NCI-H748 (cell line): ENCODE measurements around the gene RCAN2.
A peak's percentile ranks its signal among the peaks of the same experiment; 100 is the strongest.

Source experiments
- DNase-seq: peaks from one replicate; lab custom pipeline; 2025; ENCODE audit not compliant: unreplicated experiment; lab: John Stamatoyannopoulos, UW

Gene RCAN2

GRCh38 chr6:46491628-46492547 is 639 bp upstream of the RCAN2 start:
- peak; percentile 70 for DNase-seq

GRCh38 chr6:46490425-46491200 is 636 bp downstream of the RCAN2 start:
- DNase-seq, result peak; percentile 76

GRCh38 chr6:46486181-46486580 is 5.1 kb downstream of the RCAN2 start:
- DNase-seq, result no peak

DNA sequence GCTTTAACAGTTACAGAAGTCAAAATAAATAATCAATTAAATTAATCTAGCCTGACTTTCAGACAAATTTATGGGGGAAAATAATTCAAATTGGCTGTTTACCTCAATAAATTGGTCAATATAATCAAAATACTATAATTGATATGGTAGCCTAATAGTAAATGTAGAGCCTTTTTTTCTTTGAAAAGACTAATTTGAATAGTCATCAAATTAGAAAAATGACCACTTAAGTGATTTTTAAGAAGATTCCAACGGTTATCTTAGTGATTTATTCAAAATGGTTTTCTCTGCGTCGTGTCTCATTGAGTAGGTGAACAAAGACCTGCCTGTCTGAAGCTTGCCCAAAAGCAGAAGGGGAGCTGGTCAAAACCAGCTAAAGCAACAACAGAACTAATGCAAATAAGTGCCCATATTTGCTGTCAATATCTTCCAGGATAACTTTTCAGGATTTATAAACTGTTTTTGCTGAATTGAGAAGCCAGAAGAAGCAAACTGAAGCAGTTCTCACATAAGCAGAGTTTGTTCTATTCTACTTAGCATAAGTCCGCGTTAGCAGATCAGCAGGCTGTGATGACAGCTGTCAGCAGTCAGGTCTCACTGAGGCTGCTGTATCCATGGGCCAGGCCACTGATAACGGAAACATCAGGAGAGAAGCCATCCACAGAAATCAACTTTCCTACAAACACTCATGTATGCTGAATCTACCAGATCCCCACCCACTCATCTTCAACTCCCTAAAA is 7.0 kb downstream of the RCAN2 start:
- DNase-seq, result no peak

GRCh38 chr6:46476301-46476700 is 14.9 kb downstream of the RCAN2 start:
- DNase-seq, result no peak

DNA sequence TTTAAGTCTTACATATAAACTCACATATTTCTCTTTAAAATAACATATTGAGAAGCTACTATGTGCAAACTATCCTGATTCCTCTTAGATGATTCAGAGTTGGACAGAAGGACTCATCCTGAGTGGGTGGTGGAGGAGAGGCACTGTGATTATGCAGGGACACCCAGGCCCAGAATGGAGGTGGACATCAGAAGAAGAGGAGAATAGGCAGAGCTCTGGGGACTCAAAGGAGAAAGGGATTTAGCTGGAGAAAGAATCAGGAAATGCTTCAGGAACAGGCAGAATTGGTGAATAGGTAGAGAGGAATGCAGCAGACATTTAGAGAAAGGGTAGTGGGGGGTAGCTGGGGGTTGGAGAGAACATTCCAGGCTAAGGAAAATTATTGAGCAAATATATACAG is 17.4 kb downstream of the RCAN2 start:
- no peak for DNase-seq

DNA sequence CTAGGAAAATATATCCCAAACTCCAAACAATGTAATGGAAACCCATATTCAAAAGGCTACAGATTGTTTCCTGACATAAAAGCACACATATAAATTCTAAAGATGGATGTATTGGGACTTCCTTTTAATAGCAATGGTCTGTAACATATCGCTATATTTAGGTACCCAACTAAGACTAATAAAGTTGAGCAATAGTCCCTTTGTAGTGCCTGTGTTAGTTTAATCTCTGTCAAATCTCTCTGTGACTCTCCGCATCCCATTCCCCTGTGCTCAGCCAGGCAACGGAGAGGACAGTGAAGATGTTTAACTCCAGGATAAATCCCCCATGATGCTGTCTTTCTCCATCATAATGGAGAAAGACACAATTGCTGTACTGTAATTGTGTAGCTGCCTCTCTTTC is 19.0 kb downstream of the RCAN2 start:
- DNase-seq, result no peak

GRCh38 chr6:46469021-46469420 is 22.2 kb downstream of the RCAN2 start:
- DNase-seq, result no peak

- no peak for DNase-seq
These were observed 22.7 kb downstream of the RCAN2 start for GRCh38 chr6:46468403-46469010.

GRCh38 chr6:46466570-46466969 is 24.7 kb downstream of the RCAN2 start:
- no peak for DNase-seq

DNA sequence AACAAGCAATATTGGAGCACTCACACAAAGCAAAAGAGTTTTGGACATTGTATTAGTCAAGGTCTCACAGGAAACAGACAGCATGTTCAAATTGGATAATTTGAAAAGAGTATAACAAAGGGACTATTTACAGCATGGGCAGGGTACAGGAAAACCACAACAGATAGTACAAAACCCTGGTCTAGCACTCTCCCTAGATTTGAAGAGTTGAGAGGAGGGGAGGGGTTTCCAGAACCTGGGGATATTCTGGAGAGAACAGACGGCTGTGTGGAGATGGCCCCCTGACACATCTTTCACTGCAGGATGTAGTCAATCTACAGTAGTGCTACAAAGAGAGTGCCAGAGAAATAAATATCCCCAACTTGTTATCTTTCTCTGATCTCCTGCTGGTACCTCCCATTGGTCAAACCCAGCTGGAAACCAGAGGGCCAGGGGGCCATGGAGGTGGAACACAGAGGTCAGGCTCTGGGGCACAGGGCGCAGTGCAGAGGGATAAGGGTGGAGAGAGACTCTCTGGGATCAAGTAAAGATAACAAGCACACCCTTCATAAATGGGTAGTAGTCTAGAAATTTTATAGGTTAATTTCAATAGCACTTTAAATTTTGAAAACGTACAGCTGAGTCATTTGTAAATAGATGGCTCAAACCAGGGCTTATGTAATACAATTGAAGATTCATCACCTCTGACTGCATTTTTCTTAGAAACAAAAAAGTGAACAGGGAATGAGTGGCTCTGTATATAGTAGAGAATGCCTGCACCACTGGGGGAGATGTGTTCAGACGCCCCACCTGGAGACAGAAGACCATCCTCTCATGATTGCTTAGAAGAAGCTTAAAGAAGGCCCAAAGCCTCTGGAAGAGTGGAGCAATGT is 25.7 kb downstream of the RCAN2 start:
- DNase-seq, result no peak

DNA sequence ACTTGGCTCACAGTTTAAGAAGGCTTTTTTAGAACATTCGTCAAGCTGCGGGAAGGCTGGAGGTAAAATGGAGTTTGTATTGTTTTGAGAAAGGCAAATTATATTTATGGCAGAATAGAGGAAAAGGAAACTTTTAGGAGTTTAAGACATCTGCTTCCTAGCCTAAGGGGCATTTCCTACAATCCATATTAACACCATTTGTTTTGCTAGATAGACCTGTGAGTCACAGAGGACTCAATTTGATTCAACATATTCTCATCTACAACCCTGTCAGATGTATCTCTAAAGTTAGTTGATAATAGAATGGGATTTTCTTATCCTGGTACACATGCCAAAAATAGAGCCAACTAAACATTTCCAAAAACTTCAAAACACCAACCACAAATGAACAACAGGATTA is 35.0 kb downstream of the RCAN2 start:
- no peak for DNase-seq

GRCh38 chr6:46454691-46455090 is 36.6 kb downstream of the RCAN2 start:
- DNase-seq, result no peak

DNA sequence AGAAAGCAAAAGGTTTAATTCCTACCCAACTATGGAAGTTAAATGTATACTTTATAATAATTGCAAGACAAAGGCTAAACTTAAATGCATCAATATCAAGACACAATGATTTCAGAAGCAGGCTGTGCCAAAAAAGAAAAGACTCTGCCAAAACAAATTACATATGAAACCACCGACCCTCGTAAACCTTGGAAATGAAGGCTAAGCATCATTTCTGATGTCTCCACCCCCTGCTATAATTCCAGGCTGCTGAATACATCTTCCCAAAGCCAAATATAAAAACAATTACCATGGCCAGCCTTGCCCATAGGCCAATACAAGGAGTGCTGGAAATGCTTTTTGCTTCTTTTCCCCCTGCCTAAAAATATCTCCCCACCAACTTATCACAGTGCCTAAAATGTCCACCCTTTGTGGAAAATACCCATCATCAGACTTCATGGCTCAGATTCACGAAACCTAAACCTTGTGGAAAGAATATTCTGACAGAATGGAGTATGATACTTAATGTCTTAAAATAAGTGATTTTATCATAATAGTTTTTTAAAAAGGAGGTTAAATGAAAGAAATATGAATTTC is 37.4 kb downstream of the RCAN2 start:
- DNase-seq, result no peak

- DNase-seq, result no peak
These were observed 38.0 kb downstream of the RCAN2 start for GRCh38 chr6:46453216-46453615.

DNA sequence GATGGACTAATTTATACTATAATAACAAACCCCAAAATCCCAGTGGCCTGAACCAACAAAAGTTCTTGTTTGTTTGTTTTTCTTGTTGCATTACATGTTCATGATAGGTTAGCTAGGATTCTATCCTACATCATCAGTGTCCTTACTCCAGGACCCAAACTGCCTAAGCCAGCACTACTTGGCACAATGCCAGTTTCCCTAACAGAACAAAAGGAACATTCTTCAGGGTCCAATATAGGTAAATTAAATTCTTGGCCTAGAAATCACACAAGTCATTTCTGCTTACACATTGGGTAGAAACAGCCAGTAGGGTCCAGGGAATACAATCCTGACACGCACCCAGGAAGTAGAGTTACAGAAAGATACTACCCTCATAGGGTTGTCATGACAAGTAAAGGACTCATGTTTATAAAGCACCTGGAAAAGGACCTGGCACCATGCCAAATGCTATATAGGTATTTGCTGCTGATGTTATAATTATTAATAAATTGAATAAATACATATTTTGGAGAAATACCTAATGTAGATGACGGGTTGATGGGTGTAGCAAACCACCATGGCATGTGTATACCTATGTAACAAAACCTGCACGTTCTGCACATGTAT is 38.8 kb downstream of the RCAN2 start:
- DNase-seq, result peak; percentile 47

- no peak for DNase-seq
These were observed 39.9 kb downstream of the RCAN2 start for GRCh38 chr6:46451343-46451742.

DNA sequence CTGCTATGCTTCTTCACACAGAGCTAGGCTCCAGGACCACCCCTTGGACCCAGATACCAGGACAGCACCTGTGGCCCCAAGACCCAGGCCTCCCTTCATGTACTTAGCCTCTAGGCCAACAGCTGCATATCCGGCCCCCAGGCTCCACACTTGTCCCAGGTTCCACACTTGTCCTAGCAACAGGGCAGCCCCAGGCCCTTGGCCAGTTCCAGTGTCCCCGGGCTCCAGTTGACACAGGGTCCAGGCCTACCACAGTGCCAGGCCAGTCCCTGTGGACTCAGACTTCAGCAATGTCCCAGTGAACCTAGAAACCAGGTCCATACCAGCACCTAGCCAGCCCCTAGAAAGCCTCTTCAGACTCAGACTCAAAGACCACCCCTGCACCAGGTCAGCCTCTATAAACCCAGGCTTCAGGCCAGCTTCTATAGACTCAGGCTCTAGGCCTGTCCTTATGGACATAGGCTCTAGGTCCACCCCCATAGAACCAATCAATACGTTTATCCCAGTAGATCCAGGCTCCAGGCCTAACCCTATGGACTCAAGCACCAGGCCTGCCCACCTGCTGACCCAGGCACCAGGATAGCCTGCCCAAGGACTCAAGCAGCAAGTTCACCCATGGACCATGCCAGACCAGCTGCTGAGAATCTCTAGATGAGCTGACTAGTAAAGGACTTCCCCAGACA is 46.3 kb downstream of the RCAN2 start:
- DNase-seq, result no peak

DNA sequence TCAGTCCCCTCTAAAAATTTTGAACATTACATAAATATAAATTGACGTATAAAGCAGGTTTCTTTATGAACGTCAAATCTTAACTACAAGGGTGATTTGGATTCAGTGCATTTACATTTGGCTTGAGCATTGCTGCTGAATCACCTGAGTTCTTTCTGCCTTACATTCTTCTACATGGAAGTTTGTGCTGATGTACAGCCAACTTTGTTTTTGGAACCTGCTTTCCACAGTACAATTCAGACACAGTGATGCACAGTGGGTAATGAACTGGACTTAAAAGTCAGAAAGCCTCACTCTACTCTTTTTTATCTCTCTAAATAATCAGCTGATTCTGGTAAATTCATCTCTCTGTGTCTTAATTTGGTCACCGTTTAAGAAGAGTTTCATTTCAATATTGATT is 47.6 kb downstream of the RCAN2 start:
- no peak for DNase-seq
